OCI-LY7 (cell line): Measurements from ENCODE around the gene CWC27. TPM values are rescaled to one million over a fixed set of nuclear protein-coding genes. Genes with fewer than 3 reads are reported as not detected.

ENCODE experiments used
- BruUV-seq: library from RNA; stranded (reverse); fragments of 400-500 nt; replicated peaks from 2 replicates; lab custom pipeline; 2021; lab: Mats Ljungman, UMichigan
- CTCF ChIA-PET: fragments of 300-600 bp; sonication (Branson Sonifier 250); formaldehyde crosslinking; loops from one replicate; lab custom pipeline; 2022; ENCODE audit warnings: antibody characterized with exemption; ENCODE audit not compliant: unreplicated experiment; lab: Charles Lee
- POLR2A ChIA-PET: fragments of 300-600 bp; sonication (Branson Sonifier 250); formaldehyde crosslinking; loops from one replicate; lab custom pipeline; 2022; ENCODE audit warnings: antibody characterized with exemption; lab: Charles Lee
- DNase-seq: peaks from one replicate; pipeline ENCODE4 v3.0.0-alpha.2; 2015; ENCODE audit warnings: low spot score
- H2AFZ ChIP-seq: fragments of 200-600 bp; sonication (generic), shearing (Covaris generic); 2 replicates; pipeline ENCODE4 v1.6.1; 2014; ENCODE audit warnings: mild to moderate bottlenecking, antibody characterized with exemption, low read length, moderate library complexity
- H3K27ac ChIP-seq: fragments of 200-600 bp; sonication (generic); 2 replicates; pipeline ENCODE4 v1.5.1; 2014; ENCODE audit warnings: mixed run types, low read depth, mild to moderate bottlenecking, moderate library complexity, low read length, inconsistent platforms; ENCODE audit not compliant: poor library complexity, severe bottlenecking
- H3K36me3 ChIP-seq: fragments of 200-600 bp; sonication (generic); 2 replicates; pipeline ENCODE4 v1.6.1; 2014; ENCODE audit warnings: mild to moderate bottlenecking, antibody characterized with exemption, low read length, moderate library complexity, mixed read lengths; ENCODE audit not compliant: insufficient read depth
- H3K4me1 ChIP-seq: fragments of 200-600 bp; sonication (generic); 2 replicates; pipeline ENCODE4 v1.5.1; 2014; ENCODE audit warnings: mild to moderate bottlenecking, low read length; ENCODE audit not compliant: insufficient read depth, poor library complexity, severe bottlenecking
- H3K4me2 ChIP-seq: fragments of 200-600 bp; sonication (generic); 2 replicates; pipeline ENCODE4 v1.6.1; 2014; ENCODE audit warnings: mild to moderate bottlenecking, low read length
- H3K4me3 ChIP-seq: fragments of 200-600 bp; sonication (generic); 2 replicates; pipeline ENCODE4 v1.5.1; 2014; ENCODE audit warnings: mild to moderate bottlenecking, low read depth, low read length; ENCODE audit not compliant: poor library complexity, severe bottlenecking
- H3K79me2 ChIP-seq: fragments of 200-600 bp; sonication (generic); 2 replicates; pipeline ENCODE4 v1.6.1; 2016; ENCODE audit warnings: low read depth, mild to moderate bottlenecking, low read length, moderate library complexity, mixed read lengths; ENCODE audit not compliant: insufficient read depth
- H3K9me2 ChIP-seq: fragments of 200-600 bp; sonication (generic); 2 replicates; pipeline ENCODE4 v1.6.1; 2016; ENCODE audit warnings: mild to moderate bottlenecking, low read length, mixed read lengths; ENCODE audit not compliant: insufficient read depth
- H3K9me3 ChIP-seq: fragments of 200-600 bp; sonication (generic); 2 replicates; pipeline ENCODE4 v1.6.1; 2014; ENCODE audit warnings: mild to moderate bottlenecking, mixed run types, low read length, mixed read lengths
- H4K20me1 ChIP-seq: fragments of 200-600 bp; sonication (generic); 2 replicates; pipeline ENCODE4 v1.6.1; 2014; ENCODE audit warnings: mild to moderate bottlenecking, antibody characterized with exemption, low read length, moderate library complexity, mixed read lengths; ENCODE audit not compliant: insufficient read depth
- EZH2phosphoT487 ChIP-seq: fragments of 200-600 bp; sonication (generic); IDR thresholded peaks from 2 replicates; pipeline ENCODE4 v1.6.1; 2018; ENCODE audit warnings: low read depth, borderline replicate concordance, mild to moderate bottlenecking, mixed run types, antibody characterized with exemption, low read length, moderate library complexity, mixed read lengths
- intact Hi-C: fragments of 100-400 bp; cut with micrococcal nuclease; formaldehyde crosslinking; loops from one replicate; pipeline ENCODE4 v1.10.0; 2022; ENCODE audit not compliant: unreplicated experiment
- total RNA-seq, 2 experiments: library from RNA; depleted of rRNA in 1 of 2; stranded (reverse); fragments of >200 nt in 1 of 2; shearing (Covaris generic) in 1 of 2; gene quantifications; 2 replicates each; pipeline ENCODE4 v1.2.3, GENCODE V29; 2014 to 2022
- TF ChIP-seq, protein P1 (sequence below): fragments of 200-600 bp; sonication (generic); conservative IDR thresholded peaks from 2 replicates; pipeline ENCODE4 v1.5.1; 2014; ENCODE audit warnings: mild to moderate bottlenecking, antibody characterized with exemption, low read length, moderate library complexity, mixed read lengths

The CWC27 gene
- total RNA-seq, 2 experiments from 2014 or later: 15.4 to 33.1 TPM

DNA sequence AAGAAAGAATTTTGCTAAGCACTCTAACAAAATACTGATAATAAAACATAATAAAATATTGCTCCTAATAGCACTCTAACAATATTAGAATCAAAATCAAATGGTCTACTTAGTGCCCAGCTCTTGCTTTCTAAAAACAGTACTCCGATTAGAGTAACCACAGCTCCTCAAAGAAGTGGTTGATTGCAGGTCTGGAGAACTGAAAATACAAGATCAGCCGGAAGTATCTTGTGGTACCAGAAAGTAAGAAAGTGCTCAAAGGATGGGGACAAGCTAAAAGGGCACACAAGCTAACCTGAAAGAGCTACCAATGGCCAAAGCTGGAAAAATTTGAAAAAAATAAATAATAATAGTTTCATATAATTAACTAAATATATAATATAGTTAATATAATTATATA is 119.2 kb downstream of the CWC27 start:
- ChIA-PET CTCF (no interaction called here), POLR2A (interaction anchor here (0.5 to 1.4 kb wide), 4 partner anchors 9 to 769 kb away, joined by 3 to 5 read pairs (median 4); no protein-coding TSS in a partner anchor)
- Histone ChIP-seq H3K79me2 (no peaks in the 10 kb centered on the region), H4K20me1 (no peaks in the 10 kb centered on the region), H3K9me2 (no peaks in the 10 kb centered on the region), H3K4me1 (no peaks in the 10 kb centered on the region), H3K9me3 (no peaks in the 10 kb centered on the region), H2AFZ (no peak overlapping the region), H3K27ac (no peak overlapping the region), H3K4me2 (no peak overlapping the region), H3K36me3 (no peaks in the 10 kb centered on the region), H3K4me3 (no peak overlapping the region)
- no peak for TF ChIP-seq EZH2phosphoT487
- DNase-seq: no peak
- intact Hi-C loops: no loop called here
- no TSS peak for BruUV-seq

- intact Hi-C loops: no loop called here
- H3K4me3 ChIP-seq: no peak overlapping the region
- H2AFZ ChIP-seq: no peak overlapping the region
- ChIA-PET POLR2A (interaction anchor here (0.6 to 0.8 kb wide), 2 partner anchors 74 to 549 kb away, joined by 3 read pairs; no protein-coding TSS in a partner anchor), CTCF (no interaction called here)
- TF ChIP-seq, protein P1, sequence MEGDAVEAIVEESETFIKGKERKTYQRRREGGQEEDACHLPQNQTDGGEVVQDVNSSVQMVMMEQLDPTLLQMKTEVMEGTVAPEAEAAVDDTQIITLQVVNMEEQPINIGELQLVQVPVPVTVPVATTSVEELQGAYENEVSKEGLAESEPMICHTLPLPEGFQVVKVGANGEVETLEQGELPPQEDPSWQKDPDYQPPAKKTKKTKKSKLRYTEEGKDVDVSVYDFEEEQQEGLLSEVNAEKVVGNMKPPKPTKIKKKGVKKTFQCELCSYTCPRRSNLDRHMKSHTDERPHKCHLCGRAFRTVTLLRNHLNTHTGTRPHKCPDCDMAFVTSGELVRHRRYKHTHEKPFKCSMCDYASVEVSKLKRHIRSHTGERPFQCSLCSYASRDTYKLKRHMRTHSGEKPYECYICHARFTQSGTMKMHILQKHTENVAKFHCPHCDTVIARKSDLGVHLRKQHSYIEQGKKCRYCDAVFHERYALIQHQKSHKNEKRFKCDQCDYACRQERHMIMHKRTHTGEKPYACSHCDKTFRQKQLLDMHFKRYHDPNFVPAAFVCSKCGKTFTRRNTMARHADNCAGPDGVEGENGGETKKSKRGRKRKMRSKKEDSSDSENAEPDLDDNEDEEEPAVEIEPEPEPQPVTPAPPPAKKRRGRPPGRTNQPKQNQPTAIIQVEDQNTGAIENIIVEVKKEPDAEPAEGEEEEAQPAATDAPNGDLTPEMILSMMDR: no peak
- no peak for TF ChIP-seq EZH2phosphoT487
- H3K9me2 ChIP-seq: no peaks in the 10 kb centered on the region
- no peaks in the 10 kb centered on the region for H3K79me2 ChIP-seq
- no peaks in the 10 kb centered on the region for H4K20me1 ChIP-seq
- no TSS peak for BruUV-seq
- no peak for DNase-seq
- H3K36me3 ChIP-seq: no peaks in the 10 kb centered on the region
- H3K4me2 ChIP-seq: no peak overlapping the region
- H3K9me3 ChIP-seq: no peaks in the 10 kb centered on the region
- H3K4me1 ChIP-seq: no peaks in the 10 kb centered on the region
- no peak overlapping the region for H3K27ac ChIP-seq
Observed at GRCh38 chr5:64895748-64896147, 127.0 kb downstream of the CWC27 start.

DNA sequence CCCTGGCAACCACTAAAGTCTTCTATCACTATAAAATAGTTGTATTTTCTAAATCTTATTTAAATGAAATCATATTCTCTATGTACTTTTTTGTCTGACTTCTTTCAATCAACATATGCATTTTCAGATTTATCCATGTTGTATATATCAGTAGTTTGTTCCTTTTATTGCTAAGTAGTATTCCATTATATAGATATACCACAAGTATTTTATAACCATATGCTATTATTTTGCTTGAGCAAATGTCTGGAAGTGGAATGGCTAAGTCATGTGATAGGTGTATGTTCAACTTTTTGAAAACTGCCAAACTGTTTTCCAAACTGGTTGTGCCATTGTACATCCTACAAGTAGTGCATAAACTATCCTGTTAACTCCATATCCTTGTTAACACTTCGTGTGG is 131.1 kb downstream of the CWC27 start:
- H3K79me2 ChIP-seq: no peaks in the 10 kb centered on the region
- H3K9me3 ChIP-seq: no peaks in the 10 kb centered on the region
- no TSS peak for BruUV-seq
- no peak overlapping the region for H3K27ac ChIP-seq
- ChIA-PET CTCF (no interaction called here), POLR2A (no interaction called here)
- H4K20me1 ChIP-seq: no peaks in the 10 kb centered on the region
- intact Hi-C loops: no loop called here
- no peak overlapping the region for H2AFZ ChIP-seq
- DNase-seq: no peak
- H3K4me2 ChIP-seq: no peak overlapping the region
- H3K4me3 ChIP-seq: no peak overlapping the region
- no peaks in the 10 kb centered on the region for H3K36me3 ChIP-seq
- no peak for TF ChIP-seq EZH2phosphoT487
- TF ChIP-seq, protein P1: no peak
- no peaks in the 10 kb centered on the region for H3K9me2 ChIP-seq
- no peaks in the 10 kb centered on the region for H3K4me1 ChIP-seq
